CD4-positive, alpha-beta T cell treated with Interleukin-15 for 1 hour (primary cell): Measurements from ENCODE around the gene LIG1.

Source experiments
- DNase-seq: peaks from one replicate; pipeline ENCODE4 v3.0.0-alpha.2; 2020

The LIG1 gene

DNA sequence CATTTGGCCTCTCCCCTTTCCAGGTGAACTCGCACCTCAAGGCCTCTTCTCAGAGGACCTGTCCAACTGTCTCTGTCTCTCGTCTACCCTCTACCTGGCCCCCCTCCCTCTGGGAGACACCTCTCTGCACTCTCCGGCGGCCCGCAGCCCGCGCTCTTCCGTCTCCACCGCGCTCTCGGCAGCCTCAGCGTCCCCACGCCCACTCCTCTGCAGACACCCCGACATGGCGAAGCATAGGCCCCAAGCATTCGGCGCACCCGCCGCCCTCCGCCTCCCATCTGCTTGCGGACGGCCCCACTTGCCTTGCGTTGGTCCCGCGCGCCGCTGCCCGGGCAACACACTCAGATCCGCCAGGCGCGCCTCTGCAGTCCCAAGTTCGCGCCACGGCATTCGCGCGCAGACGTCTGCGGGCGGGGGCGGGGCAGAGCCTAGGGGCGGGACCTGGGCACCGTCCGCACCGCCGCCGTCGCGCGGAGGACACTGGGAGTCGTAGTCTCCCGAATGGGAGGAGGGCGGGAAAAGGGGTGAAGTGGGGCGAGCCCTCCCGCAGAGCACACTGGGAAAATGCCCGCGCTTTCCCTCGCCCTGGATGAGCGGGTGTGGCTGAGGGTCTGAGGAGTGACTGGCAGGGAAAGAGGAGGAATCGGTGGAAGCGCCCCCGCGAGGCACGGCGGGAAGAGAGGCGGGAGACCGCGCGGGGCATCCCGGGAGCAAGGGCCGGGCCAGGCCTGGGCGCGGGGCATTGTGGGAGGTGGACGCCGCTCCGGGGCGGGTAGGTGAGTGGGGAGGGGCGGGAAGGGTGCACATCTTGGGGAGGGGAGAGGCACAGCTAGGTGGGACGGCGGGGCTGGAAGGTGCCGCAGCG, at the start of gene LIG1, which contains the start of gene ZSWIM9:
Gene LIG1, minus strand, starts transcription at position 406 of the 865 bp plus-strand sequence. CDS start 4,778 bp downstream, outside the sequence.
Gene ZSWIM9, plus strand, starts transcription at position 742 of the 865 bp plus-strand sequence. CDS start 1,123 bp downstream, outside the sequence.
- peak; percentile 90 for DNase-seq

DNA sequence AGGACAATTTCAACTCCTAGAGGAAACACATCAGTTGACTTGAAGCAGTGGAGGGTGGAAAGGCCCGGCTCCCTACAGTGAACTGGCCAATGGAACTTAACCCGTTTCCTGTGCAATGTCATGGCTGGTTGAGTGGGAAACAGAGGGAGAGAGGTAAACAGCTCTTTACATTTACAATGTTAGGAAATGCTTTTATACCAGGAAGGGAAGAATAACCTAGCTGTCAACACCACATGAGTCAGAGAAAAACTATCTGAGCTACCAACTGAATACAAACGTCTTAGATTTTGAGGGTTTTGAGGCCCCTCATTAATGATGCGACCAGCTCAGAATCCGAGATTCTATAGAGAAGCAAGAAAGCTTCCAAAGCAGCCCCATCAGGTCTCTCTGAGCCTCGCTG, 48.9 kb upstream of the LIG1 start:
- no peak for DNase-seq

DNA sequence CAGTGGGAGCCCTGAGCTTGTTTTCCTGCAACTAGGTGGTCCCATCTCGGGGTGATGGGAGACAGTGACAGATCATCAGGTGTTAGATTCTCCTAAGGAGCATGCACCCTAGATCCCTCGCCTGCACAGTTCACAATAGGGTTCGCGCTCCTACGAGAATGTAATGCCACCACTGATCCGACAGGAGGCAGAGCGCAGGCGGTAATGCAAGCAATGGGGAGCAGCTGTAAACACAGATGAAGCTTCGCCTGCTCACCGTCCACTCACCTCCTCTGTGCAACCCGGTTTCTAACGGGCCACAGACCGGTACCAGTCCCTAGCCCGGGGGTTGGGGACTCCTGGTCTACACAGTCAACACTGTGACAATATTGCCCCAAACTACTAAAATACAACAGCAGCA, 46.8 kb upstream of the LIG1 start:
- no peak for DNase-seq

DNA sequence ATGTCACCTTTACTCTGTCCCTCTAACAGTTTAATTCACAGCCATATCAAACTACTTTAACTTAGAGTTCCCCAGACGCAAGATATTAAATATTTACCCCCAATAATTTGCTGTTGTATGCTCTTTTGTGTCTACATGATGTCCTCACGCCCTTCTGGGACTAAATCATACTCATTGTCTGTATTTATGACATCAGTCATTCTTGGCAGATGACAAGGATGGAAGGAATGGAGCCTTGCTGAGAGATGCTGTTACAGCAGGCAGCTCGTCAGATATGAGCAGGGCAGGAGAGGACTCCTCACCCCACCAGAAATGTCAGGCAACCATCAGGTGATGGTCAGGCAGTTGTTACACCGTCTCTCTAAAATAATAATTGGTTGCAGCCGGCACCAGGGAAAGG, 43.8 kb upstream of the LIG1 start:
- no peak for DNase-seq

DNA sequence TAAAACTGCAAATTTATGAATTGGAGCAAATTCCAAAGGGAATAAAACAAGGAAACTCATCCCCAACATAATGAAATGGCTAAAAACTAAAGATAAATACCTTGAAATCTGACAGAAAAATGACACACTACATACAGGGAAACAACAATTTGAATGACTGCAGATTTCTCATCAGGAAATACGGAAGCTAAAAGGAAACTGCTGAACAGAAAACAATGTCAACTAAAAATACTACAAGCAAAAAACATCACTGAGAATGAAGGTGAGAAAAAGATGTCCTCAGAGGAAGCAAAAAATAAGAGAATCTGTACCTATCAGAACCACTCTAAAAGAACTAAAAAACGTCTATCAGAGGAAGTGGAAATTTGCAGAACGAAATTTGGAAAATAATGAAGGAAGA, 39.9 kb upstream of the LIG1 start:
- no peak for DNase-seq

DNA sequence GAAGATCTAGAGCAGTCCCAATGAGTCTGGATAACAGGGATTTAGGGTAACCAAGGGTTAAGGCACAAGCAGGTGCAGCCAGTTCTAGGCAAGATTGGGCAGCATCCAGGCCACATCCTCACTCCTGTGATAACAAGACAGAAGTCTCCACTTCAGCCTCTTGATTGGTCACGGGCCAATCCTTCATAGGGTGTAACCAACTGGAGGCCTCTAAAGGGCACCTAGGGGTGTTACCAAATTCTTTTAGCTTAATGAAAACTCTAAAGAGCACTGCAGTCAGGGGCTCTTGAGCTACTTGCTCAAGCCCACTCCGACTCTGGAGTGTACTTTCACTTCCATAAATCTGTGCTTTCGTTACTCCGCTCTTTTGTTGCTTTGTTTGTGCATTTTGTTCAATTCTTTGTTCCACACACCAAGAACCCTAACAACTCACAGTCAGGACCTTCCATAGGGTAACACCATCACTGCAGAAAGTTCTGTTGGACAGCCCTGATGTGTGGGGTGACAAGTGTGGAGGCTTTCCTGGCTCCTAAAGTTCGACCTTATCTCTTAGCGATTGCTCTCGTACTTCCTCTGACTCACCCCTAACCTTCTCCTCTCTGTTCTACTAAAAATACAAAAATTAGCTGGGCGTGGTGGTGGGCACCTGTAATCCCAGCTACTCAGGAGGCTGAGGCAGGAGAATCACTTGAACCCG, 36.4 kb upstream of the LIG1 start:
- no peak for DNase-seq

DNA sequence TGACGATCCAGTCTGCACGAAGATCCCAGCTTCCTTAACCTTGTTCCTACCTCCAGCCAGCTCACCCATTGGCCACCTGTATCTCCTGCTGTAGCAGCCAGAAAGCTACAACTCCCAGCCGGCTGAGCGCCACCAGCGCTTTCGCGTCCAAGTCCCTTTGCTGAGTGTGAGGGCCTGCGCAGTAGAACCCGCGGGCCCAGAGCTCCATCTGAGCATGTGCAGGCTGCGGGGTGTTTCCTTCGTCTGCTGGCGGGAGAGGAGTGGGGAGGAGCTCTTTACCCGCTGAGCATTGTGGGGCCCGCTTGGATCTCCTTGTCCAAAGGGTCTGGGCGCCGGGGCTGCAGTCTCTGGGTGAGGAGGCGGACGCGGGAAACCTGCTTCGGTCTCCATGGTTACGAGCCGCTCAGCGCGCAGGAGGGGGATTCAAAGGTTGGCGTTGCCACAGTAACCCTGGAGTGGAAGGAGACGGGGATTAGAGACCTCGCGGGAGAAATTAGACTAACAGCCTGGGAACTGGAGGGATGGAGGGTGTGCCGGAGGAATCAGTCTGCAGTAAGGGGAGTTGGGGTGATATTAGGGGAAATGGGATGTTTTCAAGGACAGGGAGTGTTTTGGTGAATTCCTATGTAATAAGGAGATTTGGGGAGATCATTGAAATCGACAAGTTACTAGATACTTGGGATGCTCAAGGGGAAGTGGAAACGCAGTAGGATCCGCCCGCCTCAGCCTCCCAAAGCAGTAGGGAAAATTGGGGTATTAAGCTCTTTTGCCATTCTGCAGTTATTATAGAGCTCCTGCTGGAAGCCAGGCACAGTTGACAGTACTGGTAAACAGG, 33.9 kb upstream of the LIG1 start:
- peak; percentile 92 for DNase-seq

DNA sequence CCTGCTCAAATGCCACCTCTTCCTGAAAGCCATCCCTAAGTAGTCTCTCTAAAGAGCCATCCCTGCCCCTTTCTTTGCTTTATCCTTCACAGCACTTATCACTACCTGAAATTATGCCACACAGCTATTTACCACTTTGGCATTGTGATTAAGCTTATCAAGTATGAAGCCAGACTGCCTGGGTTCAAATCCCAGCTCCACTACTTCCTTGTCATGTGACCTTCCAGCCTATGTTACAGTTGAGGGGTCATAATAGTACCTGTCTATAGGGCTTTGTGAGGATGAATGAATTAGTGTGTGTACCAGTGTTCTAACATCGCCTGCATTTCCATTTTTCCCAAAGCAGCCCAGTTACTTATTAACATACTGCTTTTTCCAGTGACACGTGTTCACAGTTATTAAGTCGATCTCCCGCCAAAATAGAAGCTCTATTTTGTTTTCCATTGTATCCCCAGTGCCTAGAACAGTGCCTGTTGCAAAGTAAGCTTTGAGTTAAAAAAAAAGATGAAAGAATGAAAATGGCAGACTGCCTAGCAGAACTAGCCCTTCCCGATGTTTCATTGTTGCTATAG, 33.2 kb upstream of the LIG1 start:
- DNase-seq: no peak

DNA sequence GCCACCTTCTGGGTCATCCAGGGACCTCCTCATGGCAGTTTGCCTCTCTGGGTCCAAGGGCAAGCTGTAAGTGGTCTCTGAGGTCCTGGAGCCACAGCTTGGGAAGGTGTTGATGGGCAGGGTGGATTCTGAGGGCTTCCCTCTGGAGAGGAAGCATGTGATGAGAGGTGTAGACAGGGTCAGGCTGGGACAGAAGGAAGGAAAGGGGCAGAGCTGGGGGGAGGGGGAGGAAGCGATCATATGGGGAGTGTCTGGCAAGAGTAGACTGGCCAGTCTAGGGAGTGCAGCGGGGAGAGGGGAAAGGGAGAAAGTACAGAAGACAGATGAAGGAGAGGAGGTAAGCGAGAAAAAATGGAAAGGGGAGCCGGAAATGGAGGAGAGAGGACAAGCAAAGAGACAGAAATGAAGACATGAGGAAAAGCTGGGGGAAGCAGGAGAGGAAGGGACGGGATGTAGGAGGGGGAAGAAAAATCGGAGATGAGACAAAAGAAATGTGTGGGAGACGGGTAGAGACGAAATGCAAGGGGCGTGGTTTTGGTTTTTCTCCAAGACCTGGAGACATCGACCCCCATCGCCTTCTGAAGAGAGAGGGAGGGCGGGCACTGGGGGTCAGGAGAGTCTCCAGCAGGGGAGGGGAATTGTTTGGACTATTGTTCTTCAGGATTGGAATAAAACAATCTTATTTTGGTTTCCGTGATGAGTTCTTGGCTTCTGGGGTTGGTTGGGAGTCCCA, 27.0 kb upstream of the LIG1 start:
- no peak for DNase-seq

DNA sequence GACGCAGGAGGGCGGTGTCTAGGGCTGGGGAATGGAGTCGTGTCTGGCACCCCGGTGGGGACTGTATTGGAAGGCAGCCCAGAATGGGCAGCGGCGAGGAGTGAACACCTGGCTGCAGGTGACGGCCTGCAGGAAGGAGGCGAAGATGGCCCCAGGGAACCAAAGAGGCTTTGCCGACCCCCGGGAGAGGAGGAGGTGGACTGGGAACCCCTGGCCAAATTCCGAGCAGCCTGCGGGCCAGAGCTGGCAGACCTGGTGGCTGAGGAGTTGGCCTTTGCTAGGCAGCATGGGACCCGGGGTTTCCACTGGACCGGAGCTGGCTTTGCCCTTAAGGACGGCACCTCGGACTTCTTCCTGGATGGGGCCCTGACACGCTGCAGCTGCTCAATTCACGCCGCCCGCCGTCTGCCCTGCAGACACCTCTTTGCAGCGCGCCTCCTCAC, 26.2 kb upstream of the LIG1 start:
- DNase-seq: no peak

DNA sequence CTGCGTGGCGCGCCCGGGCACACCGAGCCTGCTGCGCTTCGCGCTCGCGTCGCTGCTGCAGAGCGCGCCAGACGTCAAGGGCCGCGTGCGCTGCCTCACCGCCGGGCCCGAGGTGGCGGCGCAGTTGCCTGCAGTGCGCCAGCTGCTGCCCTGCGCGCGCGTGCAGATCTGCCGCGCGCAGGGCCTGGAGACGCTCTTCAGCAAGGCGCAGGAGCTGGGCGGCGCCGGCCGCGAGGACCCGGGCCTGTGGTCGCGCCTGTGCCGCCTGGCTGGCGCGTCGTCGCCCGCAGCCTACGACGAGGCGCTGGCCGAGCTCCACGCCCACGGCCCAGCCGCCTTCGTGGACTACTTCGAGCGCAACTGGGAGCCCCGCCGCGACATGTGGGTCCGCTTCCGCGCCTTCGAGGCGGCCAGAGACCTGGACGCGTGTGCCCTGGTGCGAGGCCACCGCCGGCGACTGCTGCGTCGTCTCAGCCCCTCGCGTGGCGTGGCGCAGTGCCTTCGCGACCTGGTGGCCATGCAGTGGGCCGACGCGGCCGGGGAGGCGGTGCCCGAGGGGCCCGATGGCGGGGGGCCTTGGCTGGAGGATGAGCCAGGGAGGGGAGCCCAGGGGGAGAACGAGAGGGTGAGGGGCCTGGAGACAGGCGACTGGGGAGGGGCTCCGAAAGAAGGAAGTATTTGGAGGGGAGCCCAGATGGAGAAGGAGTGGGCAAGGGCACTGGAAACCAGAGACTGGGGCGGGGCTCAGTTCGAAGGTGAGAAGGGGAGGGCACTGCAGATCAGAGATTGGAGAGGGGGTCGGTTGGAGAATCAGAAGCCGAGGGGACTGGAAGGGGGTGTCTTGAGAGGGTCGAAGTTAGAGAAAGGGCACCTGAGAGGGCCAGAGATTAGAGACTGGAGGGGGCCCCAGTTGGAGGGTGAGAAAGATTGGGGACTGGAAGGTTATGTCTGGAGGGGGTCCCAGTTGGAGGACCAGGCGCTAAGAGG, 25.0 kb upstream of the LIG1 start:
- DNase-seq: no peak

DNA sequence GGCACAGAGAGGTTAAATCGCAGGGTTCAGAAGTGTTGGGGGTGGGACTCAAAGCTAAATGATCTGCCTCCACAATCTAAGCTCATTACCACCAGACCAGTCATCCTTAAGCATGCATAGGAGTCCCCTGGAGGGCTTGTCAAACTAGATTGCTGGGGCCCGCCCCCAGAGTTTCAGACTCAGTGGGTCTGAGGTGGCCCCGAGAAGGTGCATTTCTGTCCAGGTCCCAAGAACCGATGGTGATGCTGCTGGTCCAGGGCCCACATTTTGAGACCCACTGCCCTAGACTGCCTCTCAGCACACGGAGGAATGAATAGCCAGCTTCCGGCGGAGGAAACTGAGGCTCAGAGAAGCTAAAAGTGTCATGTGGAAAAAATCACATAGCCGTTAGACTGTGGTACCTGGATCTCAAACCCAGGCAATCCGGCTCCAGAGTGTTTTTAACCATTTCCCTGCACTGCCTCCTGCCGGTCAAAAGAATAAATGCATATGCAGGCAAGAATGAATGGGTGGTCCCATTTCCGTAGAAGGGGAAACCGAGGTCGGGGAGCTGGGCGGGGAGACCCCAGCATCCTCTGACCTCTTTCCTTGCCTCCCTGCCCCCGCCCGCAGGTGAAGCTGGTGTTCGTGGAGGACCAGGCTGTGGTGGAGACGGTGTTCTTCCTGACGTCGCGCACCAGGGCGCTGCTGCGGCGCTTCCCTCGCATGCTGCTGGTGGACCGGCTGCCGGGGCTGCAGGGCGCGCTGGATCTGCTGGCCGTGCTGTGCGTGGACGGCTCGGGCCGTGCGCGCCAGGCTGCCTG, 24.1 kb upstream of the LIG1 start:
- no peak for DNase-seq

DNA sequence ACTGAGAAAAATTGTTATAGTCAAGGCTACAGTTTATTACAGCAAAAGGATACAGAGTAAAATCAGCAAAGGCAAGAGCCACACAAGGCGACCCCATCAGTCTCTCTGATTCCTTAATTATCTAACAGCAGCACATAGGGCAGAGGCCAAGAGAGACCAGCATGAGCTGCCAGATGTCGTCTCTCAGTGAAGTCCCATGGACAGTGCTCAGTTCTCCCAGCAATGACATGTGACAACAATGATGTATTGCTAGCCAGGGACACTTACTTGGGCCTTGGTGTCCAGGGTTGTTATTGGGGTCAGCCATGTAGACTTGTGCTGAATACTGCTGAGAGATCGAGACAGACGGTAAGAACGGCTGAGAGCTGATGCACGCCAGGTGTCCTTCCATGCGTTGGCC, 22.6 kb upstream of the LIG1 start:
- DNase-seq: no peak

DNA sequence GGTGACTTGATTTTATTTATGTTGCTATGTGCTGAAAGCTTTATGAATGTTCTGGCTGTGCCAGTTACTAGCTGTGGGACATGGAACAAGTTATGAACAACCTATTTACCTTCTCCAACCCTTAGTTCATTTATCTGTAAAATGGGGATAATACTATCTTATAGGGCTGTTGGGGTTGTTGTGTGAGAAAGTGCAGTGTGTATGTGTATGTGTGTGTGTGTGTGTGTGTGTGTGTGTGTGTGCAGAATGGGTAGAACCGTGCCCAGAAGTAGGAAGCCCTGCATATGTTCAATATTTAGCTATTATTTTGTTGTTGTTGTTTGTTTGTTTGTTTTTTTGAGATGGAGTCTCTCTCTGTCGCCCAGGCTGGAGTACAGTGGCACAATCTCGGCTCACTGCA, 20.7 kb upstream of the LIG1 start:
- DNase-seq: no peak

DNA sequence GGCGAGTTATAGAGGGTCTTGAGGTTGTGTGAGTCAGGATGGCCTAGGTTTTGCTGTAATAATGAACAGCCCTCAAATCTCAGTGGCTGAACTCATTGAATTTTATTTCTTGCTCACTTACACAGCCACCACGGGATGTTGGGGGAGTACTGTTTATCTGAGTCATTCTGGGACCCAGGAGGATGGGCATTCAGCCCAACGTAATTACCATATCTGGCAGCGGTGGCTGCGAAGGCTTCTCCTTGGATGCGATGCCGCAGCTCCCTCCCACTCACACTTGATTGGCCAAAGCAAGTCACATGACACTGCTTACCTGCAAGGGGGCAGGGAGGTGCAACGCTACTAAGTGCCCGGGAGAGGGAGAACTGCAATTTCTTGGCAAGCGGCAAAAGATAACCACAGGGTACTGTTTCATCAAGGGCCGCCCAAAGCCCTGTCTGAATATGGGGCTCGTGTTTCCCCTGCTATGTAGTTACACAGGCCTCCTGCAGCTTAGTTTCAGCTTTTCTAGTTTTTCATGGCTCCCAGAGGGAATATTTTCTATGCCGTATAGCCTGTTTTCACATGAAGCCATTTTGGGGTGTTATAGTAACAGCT, 20.2 kb upstream of the LIG1 start:
- DNase-seq: peak; percentile 81

DNA sequence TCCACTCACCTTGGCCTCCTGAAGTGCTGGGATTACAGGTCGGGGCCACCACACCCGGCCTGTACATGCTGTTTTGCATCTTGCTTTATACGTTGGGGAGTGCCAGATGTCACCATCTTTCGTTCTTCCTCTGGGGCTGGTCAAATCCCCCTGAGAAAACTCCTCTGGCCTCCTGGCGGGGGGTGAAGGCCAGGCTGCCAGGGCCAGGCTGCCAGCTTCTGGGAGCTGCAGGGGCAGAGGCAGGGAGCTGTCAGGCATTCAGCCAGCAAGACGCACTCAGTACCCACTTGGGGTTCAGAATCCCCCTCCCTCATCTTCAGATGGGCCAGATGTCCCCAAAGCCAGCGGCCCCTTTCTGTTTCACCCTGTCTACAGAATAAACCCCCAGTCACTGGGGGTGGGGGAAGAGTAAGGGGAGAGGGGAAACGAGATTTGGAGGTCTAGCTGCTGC, 16.4 kb upstream of the LIG1 start:
- DNase-seq: no peak

DNA sequence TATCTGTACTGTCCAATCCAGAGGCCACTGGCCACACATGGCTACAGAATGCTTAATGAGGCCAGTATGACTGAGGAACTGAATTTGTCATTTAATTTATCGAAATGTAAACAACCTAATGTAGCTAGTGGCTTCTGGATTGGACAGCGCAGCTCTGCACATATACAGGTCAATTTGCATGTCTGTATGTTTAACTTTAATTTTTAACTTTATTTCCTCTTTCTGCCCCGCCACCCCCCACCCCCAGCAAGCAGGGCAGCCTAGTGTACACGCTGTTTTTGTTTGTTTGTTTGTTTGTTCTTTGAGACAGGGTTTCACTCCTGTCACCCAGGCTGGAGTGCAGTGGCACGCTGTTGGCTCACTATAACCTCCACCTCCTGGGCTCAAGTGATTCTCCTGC, 15.9 kb upstream of the LIG1 start:
- DNase-seq: no peak

DNA sequence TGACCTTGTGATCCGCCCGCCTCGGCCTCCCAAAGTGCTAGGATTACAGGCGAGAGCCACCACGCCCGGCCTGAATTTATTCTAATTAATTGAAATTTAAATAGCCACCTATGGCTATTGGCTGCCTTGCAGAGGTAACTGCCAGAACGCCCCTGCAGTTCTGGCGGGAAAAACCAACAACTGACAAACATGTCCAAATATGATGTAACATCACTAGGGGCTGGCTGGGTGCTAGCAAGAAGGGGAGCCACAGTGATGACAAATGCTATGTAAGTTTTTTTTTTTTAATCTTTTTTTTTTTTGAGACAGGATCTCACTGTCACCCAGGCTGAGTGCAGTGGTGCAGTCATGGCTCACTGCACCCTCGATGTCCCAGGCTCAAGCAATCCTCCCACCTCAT, 13.2 kb upstream of the LIG1 start:
- DNase-seq: no peak

DNA sequence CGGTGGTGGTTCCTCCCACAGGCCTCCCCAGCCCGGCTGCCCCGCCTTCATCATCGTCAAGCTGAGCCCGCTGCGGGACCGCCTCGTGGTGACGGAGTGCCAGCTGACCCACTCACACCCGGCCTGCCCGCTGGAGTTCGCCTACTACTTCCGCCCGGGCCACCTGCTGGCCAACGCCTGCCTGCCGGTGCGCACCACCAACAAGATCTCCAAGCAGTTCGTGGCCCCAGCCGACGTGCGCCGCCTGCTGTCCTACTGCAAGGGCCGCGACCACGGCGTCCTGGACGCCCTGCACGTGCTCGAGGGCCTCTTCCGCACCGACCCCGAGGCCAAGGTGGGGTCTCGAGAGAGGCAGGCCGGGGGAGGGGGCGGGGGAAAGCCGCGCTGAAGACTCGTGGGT, 12.3 kb upstream of the LIG1 start:
- no peak for DNase-seq

DNA sequence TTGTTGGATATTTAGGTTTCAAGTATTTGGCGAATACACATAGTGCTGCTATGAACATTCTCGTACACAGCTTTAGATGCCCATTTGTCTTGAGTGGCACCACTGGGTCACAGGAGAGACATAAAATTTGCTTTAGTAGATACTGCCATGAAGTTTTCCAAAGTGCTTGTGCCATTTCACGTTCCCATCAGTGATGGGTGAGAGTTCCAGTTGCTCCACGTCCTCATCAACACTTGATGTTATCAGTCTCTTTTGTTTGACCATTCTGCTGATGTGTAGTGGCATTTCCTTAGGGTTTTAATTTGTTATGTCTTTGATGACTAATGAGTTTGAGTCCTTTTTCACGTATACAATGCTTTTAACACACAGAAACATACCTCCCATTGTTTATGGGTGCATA, 11.4 kb upstream of the LIG1 start:
- no peak for DNase-seq
